Endothelial cell of umbilical vein (primary cell): ENCODE results near the gene WDR4.
"Not testable (repeated sequence)": the region's sequence is repeated elsewhere in the genome, so short reads cannot be mapped to it uniquely, and the experiment has no call there.

Source experiments
- CTCF ChIP-seq, 2 donors: IDR thresholded peaks; 1 replicate in 1 of 2; 2 replicates in 1 of 2; pipeline ENCODE4 v1.5.1; 2011; ENCODE audit warnings: low read length in 2 of 2, mild to moderate bottlenecking in 2 of 2, moderate library complexity in 2 of 2, control low read depth in 1 of 2, inconsistent platforms in 1 of 2, low read depth in 1 of 2; ENCODE audit not compliant: insufficient read depth in 1 of 2; ENCODE audit errors: extremely low read depth in 1 of 2
- EZH2 ChIP-seq: IDR thresholded peaks from 2 replicates; pipeline ENCODE4 v1.6.1; 2012; ENCODE audit warnings: borderline replicate concordance, low read depth, mild to moderate bottlenecking, moderate library complexity, low read length, inconsistent platforms; ENCODE audit not compliant: severe bottlenecking
- GATA2 ChIP-seq: IDR thresholded peaks from 2 replicates; pipeline ENCODE4 v1.7.0; 2011; ENCODE audit warnings: low read depth, mild to moderate bottlenecking, moderate library complexity, mixed read lengths, low read length; ENCODE audit not compliant: insufficient read length, insufficient read depth
- JUN ChIP-seq: IDR thresholded peaks from 2 replicates; pipeline ENCODE4 v1.6.1; 2011; ENCODE audit warnings: borderline replicate concordance, low read depth; ENCODE audit not compliant: insufficient read length, insufficient read depth
- MYC ChIP-seq: IDR thresholded peaks from one replicate; pipeline ENCODE4 v1.6.1; 2011; ENCODE audit warnings: mild to moderate bottlenecking, low read depth, low read length
- POLR2A ChIP-seq: IDR thresholded peaks from 2 replicates; pipeline ENCODE4 v1.6.1; 2012; ENCODE audit warnings: low read depth, mild to moderate bottlenecking, control low read depth, low read length
- POLR2AphosphoS5 ChIP-seq: IDR thresholded peaks from 2 replicates; pipeline ENCODE4 v1.6.1; 2012; ENCODE audit warnings: low read depth, mild to moderate bottlenecking, control low read depth, low read length, moderate library complexity; ENCODE audit not compliant: insufficient read depth

- TF ChIP-seq GATA2; CTCF (IDR thresholded peaks at IDR 0.05; ENCODE audit: extremely low read depth in 1 of 2, insufficient read depth in 1 of 2, low read depth in 1 of 2, low read length in 2 of 2); POLR2A; MYC; EZH2; JUN; POLR2AphosphoS5: not testable (repeated sequence)
Measured at GRCh38 chr21:42838212-42838690, 41.1 kb downstream of the WDR4 start.
